Naive thymus-derived CD4-positive, alpha-beta T cell (primary cell): Measurements from ENCODE around the gene MRPL24. TPM values are rescaled to one million over a fixed set of nuclear protein-coding genes. Genes with fewer than 3 reads are reported as not detected.

Experiments
- ATAC-seq: fragments of 150-1000 bp; cut with Tn5 transposase; 2 replicates; pipeline ENCODE4 v1.10.0; 2021; ENCODE audit warnings: mild to moderate bottlenecking, moderate library complexity
- CTCF ChIA-PET: fragments of 350-600 bp; sonication (Branson Sonifier 250); formaldehyde crosslinking; loops from one replicate; lab custom pipeline; 2021; ENCODE audit warnings: antibody characterized with exemption; lab: Charles Lee
- POLR2A ChIA-PET: fragments of 350-600 bp; sonication (Branson Sonifier 250); formaldehyde crosslinking; loops from one replicate; lab custom pipeline; 2021; ENCODE audit warnings: antibody characterized with exemption, inconsistent platforms; lab: Charles Lee
- DNase-seq, 9 donors: peaks; one replicate each; pipeline versions ENCODE4 v3.0.0 to v3.0.0-alpha.2; 2020 to 2022; ENCODE audit warnings: mixed read lengths in 1 of 9
- H3K27ac ChIP-seq: one replicate; pipeline ENCODE4 v1.7.0; 2013; ENCODE audit warnings: mild to moderate bottlenecking, low read depth, low read length, moderate library complexity
- H3K27me3 ChIP-seq, 2 donors: one replicate each; pipeline ENCODE4 v1.7.0; 2013; ENCODE audit warnings: low read length in 2 of 2, mild to moderate bottlenecking in 2 of 2, moderate library complexity in 2 of 2; ENCODE audit not compliant: control insufficient read depth in 2 of 2, insufficient read depth in 2 of 2
- H3K36me3 ChIP-seq, 3 experiments: 1 replicate in 2 of 3; 2 replicates in 1 of 3; pipeline ENCODE4 v1.7.0; 2013; ENCODE audit warnings: low read length in 3 of 3, mild to moderate bottlenecking in 3 of 3, moderate library complexity in 1 of 3; ENCODE audit not compliant: insufficient read depth in 3 of 3, control insufficient read depth in 2 of 3
- H3K4me1 ChIP-seq, 2 donors: one replicate each; pipeline ENCODE4 v1.7.0; 2013; ENCODE audit warnings: low read length in 2 of 2, mild to moderate bottlenecking in 2 of 2, moderate library complexity in 1 of 2; ENCODE audit not compliant: control insufficient read depth in 2 of 2, insufficient read depth in 2 of 2
- H3K4me3 ChIP-seq: 2 replicates; pipeline ENCODE4 v1.7.0; 2013; ENCODE audit warnings: mild to moderate bottlenecking, low read length
- H3K9me3 ChIP-seq, 3 experiments: 1 replicate in 2 of 3; 2 replicates in 1 of 3; pipeline ENCODE4 v1.7.0; 2013; ENCODE audit warnings: low read length in 3 of 3; ENCODE audit not compliant: control insufficient read depth in 2 of 3
- H3K27ac Mint-ChIP-seq, 9 donors: one replicate each; pipeline ENCODE4 v1.8.0; 2020 to 2022; ENCODE audit warnings: mixed read lengths in 9 of 9, mild to moderate bottlenecking in 8 of 9, moderate library complexity in 5 of 9, inconsistent platforms in 2 of 9
- H3K27me3 Mint-ChIP-seq, 5 donors: one replicate each; pipeline ENCODE4 v1.8.0; 2021 to 2022; ENCODE audit warnings: mixed read lengths in 5 of 5, mild to moderate bottlenecking in 1 of 5
- H3K36me3 Mint-ChIP-seq, 5 donors: one replicate each; pipeline ENCODE4 v1.8.0; 2020 to 2022; ENCODE audit warnings: mixed read lengths in 5 of 5, mild to moderate bottlenecking in 3 of 5, inconsistent platforms in 1 of 5
- H3K4me1 Mint-ChIP-seq, 7 donors: one replicate each; pipeline ENCODE4 v1.8.0; 2020 to 2022; ENCODE audit warnings: mixed read lengths in 7 of 7, mild to moderate bottlenecking in 3 of 7, inconsistent platforms in 1 of 7
- H3K4me3 Mint-ChIP-seq, 10 donors: one replicate each; pipeline ENCODE4 v1.8.0; 2020 to 2022; ENCODE audit warnings: mild to moderate bottlenecking in 10 of 10, mixed read lengths in 10 of 10, moderate library complexity in 6 of 10, inconsistent platforms in 2 of 10
- H3K9me3 Mint-ChIP-seq, 11 donors: one replicate each; pipeline ENCODE4 v1.8.0; 2020 to 2022; ENCODE audit warnings: mixed read lengths in 11 of 11, mild to moderate bottlenecking in 4 of 11, inconsistent platforms in 1 of 11, moderate library complexity in 1 of 11
- intact Hi-C, 2 donors: fragments of 100-400 bp; cut with micrococcal nuclease; formaldehyde crosslinking; loops; one replicate each; pipeline ENCODE4 v1.15.1; 2023
- polyA plus RNA-seq, 2 donors: library from polyadenylated mRNA; unstranded; fragments of 300-500 nt; fragmentation: Illumina TruSeq; gene quantifications; one replicate each; pipeline ENCODE4 v1.2.3, GENCODE V29; 2021
- total RNA-seq, 6 experiments: library from RNA in 5 of 6; stranded (reverse) in 5 of 6; gene quantifications; 1 replicate in 5 of 6; 2 replicates in 1 of 6; pipeline ENCODE4 v1.2.3 and lab custom pipeline; 2021 to 2026

Gene MRPL24
- total and polyA plus RNA-seq, 7 experiments from 2014 or later: 19.1 to 98.0 (median 49.2) TPM

DNA sequence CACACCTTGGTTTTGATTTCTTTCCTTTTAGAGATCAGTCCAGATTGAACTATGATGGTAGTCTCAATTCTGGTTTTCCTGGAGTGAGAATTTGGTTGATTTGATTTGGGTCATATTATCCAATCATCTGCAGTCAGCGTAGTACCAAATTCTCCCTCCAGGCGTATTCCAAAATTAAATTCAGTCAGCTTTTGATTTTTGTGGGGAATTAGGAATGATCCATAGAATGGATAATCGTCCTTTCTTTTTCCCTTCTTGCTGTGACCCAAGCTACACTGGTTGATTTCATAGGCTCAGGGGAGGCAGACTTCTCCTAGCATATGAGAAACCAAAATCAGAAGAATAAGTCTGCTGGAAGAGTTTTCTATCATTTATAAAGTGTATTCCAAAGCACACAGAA is 31.3 kb upstream of the MRPL24 start:
- H3K27ac ChIP-seq: no peak overlapping the region
- no peak overlapping the region for H3K4me3 ChIP-seq
- Mint-ChIP-seq H3K4me1 (peaks cover 44 to 74% (median 68%) of the 10 kb centered on the region in 7 donors), H3K4me3 (peak overlapping the region in 1 of 10 donors; percentile 38), H3K27ac (no peak overlapping the region), H3K27me3 (no peaks in the 10 kb centered on the region), H3K36me3 (peaks cover 10 to 40% (median 21%) of the 10 kb centered on the region in 5 donors), H3K9me3 (peaks cover 0 to 1% (median 0%) of the 10 kb centered on the region in 11 donors)
- intact Hi-C loops: no loop called here
- H3K9me3 ChIP-seq: no peaks in the 10 kb centered on the region
- ATAC-seq: no peak
- no peaks in the 10 kb centered on the region for H3K27me3 ChIP-seq
- ChIA-PET CTCF (interaction anchor here (0.7 to 2.0 kb wide), 3 partner anchors 46 to 116 kb away, joined by 3 to 6 read pairs (median 4); no protein-coding TSS in a partner anchor), POLR2A (no interaction called here)
- DNase-seq: no peak
- H3K36me3 ChIP-seq: peaks cover 0 to 30% (median 4%) of the 10 kb centered on the region in 3 experiments
- peaks cover 28 to 45% of the 10 kb centered on the region in 2 donors for H3K4me1 ChIP-seq

GRCh38 chr1:156768610-156769295 is 27.9 kb upstream of the MRPL24 start:
- Histone ChIP-seq H3K4me3 (peak overlapping the region; percentile 89), H3K9me3 (no peaks in the 10 kb centered on the region), H3K27ac (peak overlapping the region; percentile 98), H3K36me3 (peaks cover 0 to 30% (median 4%) of the 10 kb centered on the region in 3 experiments), H3K27me3 (no peaks in the 10 kb centered on the region), H3K4me1 (peaks cover 26 to 46% of the 10 kb centered on the region in 2 donors)
- intact Hi-C loops: no loop called here
- no peaks in the 10 kb centered on the region for H3K27me3 Mint-ChIP-seq
- ATAC-seq (no peak), DNase-seq (no peak)
- H3K4me1 Mint-ChIP-seq: peaks cover 44 to 60% (median 52%) of the 10 kb centered on the region in 7 donors
- CTCF ChIA-PET: interaction anchor here (1.2 to 2.7 kb wide), 2 partner anchors 41 to 43 kb away, joined by 3 to 12 read pairs; no protein-coding TSS in a partner anchor
- H3K9me3 Mint-ChIP-seq: peaks cover 0 to 3% (median 0%) of the 10 kb centered on the region in 11 donors
- POLR2A ChIA-PET: interaction anchor here (0.5 to 5.9 kb wide), 5 partner anchors 17 to 1059 kb away, joined by 3 to 74 read pairs (median 9); partner anchors contain the start of genes HDGF, ISG20L2, METTL25B and MRPL24
- peaks cover 9 to 34% (median 21%) of the 10 kb centered on the region in 5 donors for H3K36me3 Mint-ChIP-seq
- peak overlapping the region in 3 of 9 donors; percentile 56 to 91 (median 88) for H3K27ac Mint-ChIP-seq
- H3K4me3 Mint-ChIP-seq: no peak overlapping the region

GRCh38 chr1:156767879-156768604 is 27.2 kb upstream of the MRPL24 start:
- Mint-ChIP-seq H3K27ac (peak overlapping the region in 2 of 9 donors; percentile 88 to 91), H3K27me3 (no peaks in the 10 kb centered on the region), H3K4me1 (peaks cover 42 to 53% (median 45%) of the 10 kb centered on the region in 7 donors), H3K36me3 (peaks cover 5 to 28% (median 19%) of the 10 kb centered on the region in 5 donors), H3K9me3 (peaks cover 0 to 3% (median 0%) of the 10 kb centered on the region in 11 donors), H3K4me3 (no peak overlapping the region)
- peaks cover 0 to 24% (median 4%) of the 10 kb centered on the region in 3 experiments for H3K36me3 ChIP-seq
- H3K27me3 ChIP-seq: no peaks in the 10 kb centered on the region
- H3K4me1 ChIP-seq: peaks cover 26 to 41% of the 10 kb centered on the region in 2 donors
- POLR2A ChIA-PET: interaction anchor here (0.5 to 5.9 kb wide), 14 partner anchors 16 to 1058 kb away, joined by 3 to 74 read pairs (median 7); partner anchors contain the start of genes HDGF, ISG20L2, MEF2D and METTL25B
- no peaks in the 10 kb centered on the region for H3K9me3 ChIP-seq
- CTCF ChIA-PET: interaction anchor here (1.2 to 2.7 kb wide), 2 partner anchors 41 to 42 kb away, joined by 3 to 12 read pairs; no protein-coding TSS in a partner anchor
- peak overlapping the region; percentile 89 for H3K4me3 ChIP-seq
- peak overlapping the region; percentile 98 for H3K27ac ChIP-seq
- intact Hi-C loops: loop anchor here (1.0 to 2.0 kb wide), 16 partner anchors 17 to 909 kb away; partner anchors contain the start of genes HDGF (in 2 of the 2), ISG20L2 (in 2 of the 2), METTL25B (in 2 of the 2) and MRPL24 (in 2 of the 2)
- peak in 3 of 9 donors; percentile 33 to 66 (median 53) for DNase-seq
- no peak for ATAC-seq

DNA sequence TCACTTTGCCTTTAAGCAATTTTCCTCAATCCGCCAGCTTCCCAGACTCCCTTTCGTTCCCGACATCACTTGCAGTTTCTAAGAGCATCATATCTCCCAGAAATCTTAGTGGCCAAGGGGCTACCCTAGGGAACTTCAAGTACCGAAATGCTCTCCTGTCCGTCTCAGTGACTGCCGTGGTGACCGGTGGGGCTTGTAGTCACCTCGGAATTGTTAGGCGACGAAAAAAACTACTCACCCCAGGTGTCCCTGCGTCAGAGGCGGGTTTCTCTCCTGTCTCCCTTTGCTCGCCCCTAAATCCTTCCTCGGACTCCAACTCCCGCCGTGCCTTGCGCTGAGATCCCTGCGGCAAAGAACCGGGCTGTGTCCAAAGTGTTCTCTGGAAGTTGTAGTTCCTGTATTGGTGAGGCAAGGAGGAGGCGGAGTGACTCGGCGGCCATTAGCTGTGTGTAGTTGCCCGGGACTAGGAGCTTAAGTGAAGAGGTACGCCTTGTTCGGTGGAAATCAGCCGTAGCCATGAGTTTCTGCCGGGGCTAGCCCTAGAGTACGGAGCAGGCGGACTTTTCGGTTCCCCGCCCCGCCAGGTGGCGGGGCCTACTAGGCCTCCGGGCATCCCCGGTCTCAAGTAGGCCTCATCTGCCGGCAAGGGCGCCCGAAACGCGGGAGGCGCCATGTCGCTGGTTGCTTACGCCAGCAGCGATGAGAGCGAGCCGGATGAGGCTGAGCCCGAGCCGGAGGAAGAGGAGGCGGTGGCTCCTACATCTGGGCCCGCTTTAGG is 26.4 kb upstream of the MRPL24 start, which contains the start of gene PRCC:
TSS of gene PRCC (plus strand) at position 435 of the 778 bp plus-strand sequence. CDS start at position 672, 237 bp downstream.
- Mint-ChIP-seq H3K27ac (peak within 1 kb of the TSS in 3 of 9 donors; percentile 13 to 91 (median 88)), H3K27me3 (no peaks in the 10 kb centered on the region), H3K9me3 (peaks cover 0 to 3% (median 0%) of the 10 kb centered on the region in 11 donors), H3K36me3 (peaks cover 0 to 21% (median 18%) of the 10 kb centered on the region in 5 donors), H3K4me3 (no peak within 1 kb of the TSS), H3K4me1 (peaks cover 35 to 46% (median 37%) of the 10 kb centered on the region in 7 donors)
- Histone ChIP-seq H3K27ac (peak within 1 kb of the TSS; percentile 98), H3K9me3 (no peaks in the 10 kb centered on the region), H3K27me3 (no peaks in the 10 kb centered on the region), H3K4me1 (peaks cover 23 to 36% of the 10 kb centered on the region in 2 donors), H3K4me3 (peak within 1 kb of the TSS; percentile 89), H3K36me3 (peaks cover 0 to 18% (median under 1%) of the 10 kb centered on the region in 3 experiments)
- POLR2A ChIA-PET: interaction anchor here (0.6 to 5.9 kb wide), 16 partner anchors 11 to 832 kb away, joined by 3 to 74 read pairs (median 5); partner anchors contain the start of genes HDGF, ISG20L2, MEF2D and METTL25B
- intact Hi-C loops: loop anchor here (1.0 to 2.0 kb wide), 16 partner anchors 16 to 908 kb away; partner anchors contain the start of genes HDGF (in 2 of the 2), ISG20L2 (in 2 of the 2), METTL25B (in 2 of the 2) and MRPL24 (in 2 of the 2)
- ATAC-seq (peak; percentile 94), DNase-seq (peak; percentile 83 to 100 (median 98))
- CTCF ChIA-PET: interaction anchor here (1.1 to 2.7 kb wide), 4 partner anchors 15 to 42 kb away, joined by 3 to 12 read pairs (median 4); partner anchors contain the start of gene MRPL24

GRCh38 chr1:156766298-156767100 is 25.6 kb upstream of the MRPL24 start:
- ATAC-seq: no peak
- peaks cover 19 to 36% of the 10 kb centered on the region in 2 donors for H3K4me1 ChIP-seq
- H3K36me3 ChIP-seq: peaks cover 0 to 14% (median 0%) of the 10 kb centered on the region in 3 experiments
- H3K27me3 Mint-ChIP-seq: no peaks in the 10 kb centered on the region
- peaks cover 0 to 3% (median 0%) of the 10 kb centered on the region in 11 donors for H3K9me3 Mint-ChIP-seq
- peaks cover 30 to 39% (median 36%) of the 10 kb centered on the region in 7 donors for H3K4me1 Mint-ChIP-seq
- peaks cover 0 to 19% (median 18%) of the 10 kb centered on the region in 5 donors for H3K36me3 Mint-ChIP-seq
- H3K27ac ChIP-seq: peak overlapping the region; percentile 98
- H3K27ac Mint-ChIP-seq: peak overlapping the region in 2 of 9 donors; percentile 13 to 51
- ChIA-PET CTCF (interaction anchor here (1.1 to 2.7 kb wide), 4 partner anchors 14 to 41 kb away, joined by 3 to 12 read pairs (median 4); partner anchors contain the start of gene MRPL24), POLR2A (interaction anchor here (0.6 to 5.9 kb wide), 16 partner anchors 10 to 831 kb away, joined by 3 to 74 read pairs (median 5); partner anchors contain the start of genes HDGF, ISG20L2, MEF2D and METTL25B)
- no peaks in the 10 kb centered on the region for H3K27me3 ChIP-seq
- no peak overlapping the region for H3K4me3 Mint-ChIP-seq
- intact Hi-C loops: loop anchor here (1.0 to 2.0 kb wide), 16 partner anchors 15 to 908 kb away; partner anchors contain the start of genes HDGF (in 2 of the 2), ISG20L2 (in 2 of the 2), METTL25B (in 2 of the 2) and MRPL24 (in 2 of the 2)
- H3K4me3 ChIP-seq: peak overlapping the region; percentile 58
- peak in 1 of 9 donors; percentile 22 for DNase-seq
- no peaks in the 10 kb centered on the region for H3K9me3 ChIP-seq
